ENCODE data around the gene CORO7.

The CORO7 gene

DNA sequence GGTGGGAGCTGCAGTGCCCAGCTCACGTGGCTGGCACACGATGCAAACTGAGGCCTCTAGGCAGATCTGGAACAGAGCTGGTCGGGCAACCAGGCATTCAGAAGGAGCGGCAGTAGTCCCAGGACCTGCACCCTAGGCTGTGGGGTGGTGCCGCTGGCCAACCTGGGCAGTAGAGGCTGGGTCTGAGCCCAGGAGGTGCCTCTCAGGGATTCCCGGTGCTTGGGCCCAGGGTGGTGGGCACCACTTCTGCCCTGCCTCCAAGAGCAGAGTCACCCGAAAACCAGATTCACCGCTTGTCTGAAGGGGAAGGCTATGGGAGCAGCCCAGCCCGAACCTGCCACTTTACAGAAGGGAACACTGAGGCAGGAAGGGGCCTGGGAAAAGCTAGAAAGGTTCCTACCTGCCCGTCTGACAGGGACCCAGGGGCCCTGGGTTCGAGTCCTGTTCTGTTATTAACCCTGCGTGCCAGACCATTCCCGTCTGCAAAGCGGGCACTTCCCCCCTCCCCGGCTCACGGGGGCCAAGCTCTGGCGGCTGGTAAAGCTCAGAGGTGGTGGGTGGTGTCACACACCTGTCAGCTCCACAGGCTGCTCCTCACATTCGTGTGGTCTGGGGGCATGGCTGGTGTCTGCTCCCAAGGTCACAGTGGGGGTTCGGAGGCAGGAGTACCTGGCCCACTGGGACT lies 83.6 kb downstream of the CORO7 start:
- no peak for DNase-seq

DNA sequence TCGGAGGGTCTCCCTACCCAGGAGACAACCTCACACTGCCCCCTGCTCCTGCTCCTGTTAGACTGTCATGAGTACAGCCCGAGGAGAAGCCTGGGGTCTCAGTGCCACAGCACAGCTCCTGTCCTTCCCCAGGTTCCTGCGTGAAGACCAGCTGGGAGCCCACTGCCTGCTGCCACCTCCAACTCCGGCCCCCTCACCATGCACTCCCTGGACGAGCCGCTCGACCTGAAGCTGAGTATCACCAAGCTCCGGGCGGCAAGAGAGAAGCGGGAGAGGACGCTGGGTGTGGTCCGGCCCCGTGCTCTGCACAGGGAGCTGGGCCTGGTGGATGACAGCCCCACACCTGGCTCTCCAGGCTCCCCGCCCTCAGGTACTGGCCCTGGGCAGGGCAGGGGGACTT lies 84.3 kb downstream of the CORO7 start:
- no peak for DNase-seq

DNA sequence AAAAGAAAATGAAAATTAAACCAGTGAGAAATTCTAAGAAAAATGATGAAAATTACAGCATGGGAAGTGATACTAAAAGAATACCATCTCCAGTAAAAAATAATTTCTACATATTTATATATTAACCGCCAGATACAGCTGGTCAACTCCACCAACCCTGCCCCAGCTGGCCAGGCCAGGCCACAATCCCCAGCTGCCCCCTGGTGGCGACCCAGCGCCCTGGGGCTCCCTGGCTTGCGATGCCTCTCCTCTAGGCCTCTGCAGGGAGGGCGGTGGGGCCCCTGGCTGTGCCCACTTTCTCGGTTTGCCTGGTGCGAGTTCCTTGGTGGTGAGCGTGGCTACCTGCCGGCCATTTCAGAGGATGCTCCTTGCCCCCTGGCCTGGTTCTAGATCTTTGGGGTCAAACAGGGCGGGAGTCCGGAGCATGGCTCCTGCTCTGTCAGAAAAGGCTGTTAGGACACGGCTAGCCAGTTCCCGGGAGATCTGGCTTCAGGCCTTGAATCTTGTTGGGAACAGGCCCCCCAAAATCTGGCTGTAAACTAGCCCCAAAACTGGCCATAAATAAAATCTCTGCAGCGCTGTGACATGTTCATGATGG lies 86.0 kb downstream of the CORO7 start:
- peak; percentile 81 for DNase-seq

DNA sequence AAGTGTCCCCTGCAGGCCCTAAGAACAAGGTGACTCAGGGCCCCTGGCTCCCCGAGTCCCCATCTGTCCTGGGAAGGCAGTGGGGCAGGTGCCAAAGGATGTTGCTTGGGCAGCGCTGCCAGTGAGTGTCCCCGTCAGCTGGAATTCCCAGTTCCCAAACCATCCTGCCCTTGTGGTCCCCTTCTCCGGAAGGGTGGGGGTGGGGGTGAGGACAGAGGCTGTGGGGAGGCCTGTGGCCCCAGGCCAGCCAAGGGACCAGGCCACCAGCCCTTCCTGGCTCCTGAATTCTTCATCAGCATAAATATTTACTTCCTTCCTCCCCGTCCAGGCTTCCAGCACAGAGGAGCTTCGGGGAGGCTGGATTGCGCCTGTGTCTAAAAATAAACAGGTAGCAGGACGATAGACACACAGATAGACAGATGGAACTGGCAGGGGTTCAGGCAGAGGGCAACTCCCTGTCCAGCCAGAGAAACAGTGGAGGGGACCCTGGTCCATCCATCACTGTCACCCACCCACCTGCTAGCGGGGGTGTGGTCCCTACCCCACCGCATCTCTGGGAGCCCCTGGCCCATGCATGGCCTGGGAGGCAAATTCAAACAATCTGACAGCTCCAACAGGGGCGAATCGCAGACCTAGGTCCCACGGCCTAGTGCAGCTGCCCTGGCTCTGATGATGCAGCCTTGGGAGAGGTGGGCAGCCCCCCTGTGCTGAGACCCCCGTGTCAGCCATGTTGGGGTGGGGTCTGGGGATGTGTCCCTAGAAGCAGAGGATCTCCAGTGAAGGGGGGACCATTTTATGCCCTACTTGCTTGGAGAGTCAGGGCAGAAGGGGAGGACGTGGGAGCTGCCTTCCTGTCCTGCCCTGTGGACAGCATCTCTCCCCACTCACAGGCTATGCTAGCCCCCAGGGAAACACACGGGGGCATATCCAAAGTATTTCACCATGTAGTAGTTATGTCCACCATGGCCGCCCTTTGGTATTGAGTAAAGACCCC lies 87.3 kb downstream of the CORO7 start:
- DNase-seq, result no peak

DNA sequence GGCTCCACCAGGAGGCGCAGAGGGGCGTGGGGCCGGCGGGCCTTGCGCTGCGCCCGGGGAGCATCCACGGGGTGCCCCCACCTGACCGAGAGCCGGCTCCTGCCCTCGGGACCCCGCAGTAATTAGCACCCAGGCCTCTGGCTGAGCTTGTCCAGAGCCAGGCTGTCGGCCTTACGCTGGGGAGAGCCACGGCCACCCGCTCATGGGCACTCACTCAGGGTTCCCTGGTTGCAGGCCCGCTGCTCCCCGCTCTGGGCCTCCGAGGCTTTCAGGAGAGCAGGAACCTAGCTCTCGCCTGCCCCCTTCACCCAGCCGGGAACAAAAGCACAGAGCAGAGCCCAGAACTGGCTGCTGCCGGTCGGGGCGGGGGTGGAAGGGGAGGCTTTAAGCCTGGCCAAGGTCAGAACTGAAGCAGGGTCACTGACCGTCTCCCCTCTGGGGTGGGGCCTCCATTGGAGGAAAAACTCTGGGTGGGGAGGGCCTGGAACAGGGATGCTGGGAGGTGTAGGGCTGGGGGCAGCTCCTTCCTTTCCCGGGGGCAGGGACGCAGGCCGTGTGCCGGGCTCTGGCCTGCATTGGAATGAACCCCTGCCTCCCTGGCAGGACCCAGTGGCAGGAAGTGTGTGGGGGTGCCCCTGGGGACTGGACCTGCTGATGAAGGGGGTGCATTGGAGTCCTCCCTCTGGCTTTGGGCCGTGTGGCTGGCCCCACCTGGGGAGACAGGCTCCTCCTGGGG lies 88.2 kb downstream of the CORO7 start:
- DNase-seq, result peak; percentile 94

DNA sequence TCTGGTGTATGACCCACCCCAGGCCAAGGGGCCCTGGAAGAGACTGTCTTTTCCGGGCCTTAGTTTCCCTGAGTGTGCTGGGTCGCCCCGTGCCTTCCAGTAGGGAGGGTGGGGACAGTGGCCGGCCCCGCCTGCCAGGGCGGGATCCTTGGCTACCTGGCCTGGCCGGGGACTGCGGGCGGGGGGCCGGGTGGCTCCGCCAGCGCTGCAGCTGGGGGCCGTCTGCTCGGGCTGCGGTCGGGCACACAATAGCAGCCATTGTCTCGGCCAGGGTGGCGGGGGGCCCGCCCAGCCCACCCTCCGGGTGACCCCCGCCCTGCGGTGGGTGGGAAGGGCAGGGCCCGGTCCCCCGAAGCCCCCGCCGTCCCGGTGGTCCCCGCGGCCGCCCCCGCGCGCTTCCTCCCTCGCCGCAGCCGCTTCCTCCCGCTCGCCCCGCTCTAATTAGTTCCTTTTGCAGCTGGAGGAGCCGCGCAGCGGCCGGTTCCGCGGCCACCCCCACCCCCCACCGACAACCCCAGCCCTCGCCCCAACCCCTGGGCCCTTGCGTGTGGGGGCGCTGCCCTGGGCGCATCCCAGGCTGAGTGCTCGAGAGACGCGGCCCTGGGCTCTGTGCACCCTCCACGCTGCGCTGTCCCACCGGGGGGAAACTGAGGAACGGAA lies 88.9 kb downstream of the CORO7 start:
- DNase-seq, result no peak

DNA sequence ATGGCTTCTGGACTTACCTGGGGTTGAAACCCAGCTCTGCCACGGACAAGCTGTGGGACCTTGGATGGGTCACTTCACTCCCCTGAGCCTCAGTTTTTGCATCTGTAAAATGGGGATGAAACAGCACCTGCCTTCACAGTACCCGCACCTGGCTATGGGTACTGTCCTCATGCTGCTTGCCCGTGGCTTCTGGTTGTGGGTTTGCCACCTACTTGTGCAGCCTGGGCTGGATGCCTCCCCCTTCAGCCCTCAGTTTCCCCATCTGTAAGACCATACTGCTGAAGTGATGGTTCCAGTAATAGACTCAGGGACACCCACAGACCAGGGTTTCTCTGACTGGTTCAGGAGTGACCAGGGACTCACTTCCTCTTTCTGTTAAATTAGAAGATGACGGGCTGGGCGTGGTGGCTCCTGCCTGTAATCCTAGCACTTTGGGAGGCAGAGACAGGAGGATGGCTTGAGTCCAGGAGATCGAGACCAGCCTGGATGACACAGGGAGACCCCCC lies 91.1 kb downstream of the CORO7 start:
- no peak for DNase-seq

DNA sequence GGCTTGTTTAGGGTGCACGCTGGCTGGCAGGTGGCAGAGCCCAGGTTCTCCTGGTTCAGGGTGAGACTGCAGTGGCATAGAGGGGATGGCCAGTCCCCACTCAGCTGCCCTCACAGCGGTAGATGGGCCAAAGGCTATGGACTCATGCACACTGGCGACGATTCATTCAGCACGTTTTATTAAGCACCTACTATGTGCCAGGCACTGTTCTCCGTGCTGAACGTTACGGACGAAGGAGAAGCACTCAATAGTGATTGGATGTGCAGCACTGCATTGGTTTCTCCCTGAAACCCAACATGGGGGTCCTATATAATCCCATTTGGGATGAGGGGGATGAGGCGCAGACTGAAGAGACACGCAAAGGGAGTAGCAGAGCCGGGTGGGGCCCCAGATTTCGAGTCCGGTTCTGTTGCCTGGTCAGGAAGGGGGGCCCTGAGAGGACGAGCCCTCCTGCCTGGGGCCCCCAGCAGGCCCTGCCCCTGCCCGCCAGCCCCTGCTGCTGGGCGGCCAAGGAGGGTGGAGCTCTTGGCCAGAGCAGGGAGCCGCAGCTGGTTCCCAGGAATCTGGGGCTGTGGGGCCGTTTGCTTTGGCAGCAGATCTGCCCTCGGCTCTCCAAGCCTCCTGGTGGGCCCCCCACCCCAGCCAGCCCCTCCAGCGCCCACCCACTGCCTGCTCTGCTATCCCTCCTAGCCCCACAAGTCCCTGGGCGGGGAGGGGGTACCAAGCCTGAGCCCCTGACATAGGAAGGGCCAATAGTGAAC lies 91.7 kb downstream of the CORO7 start:
- no peak for DNase-seq

DNA sequence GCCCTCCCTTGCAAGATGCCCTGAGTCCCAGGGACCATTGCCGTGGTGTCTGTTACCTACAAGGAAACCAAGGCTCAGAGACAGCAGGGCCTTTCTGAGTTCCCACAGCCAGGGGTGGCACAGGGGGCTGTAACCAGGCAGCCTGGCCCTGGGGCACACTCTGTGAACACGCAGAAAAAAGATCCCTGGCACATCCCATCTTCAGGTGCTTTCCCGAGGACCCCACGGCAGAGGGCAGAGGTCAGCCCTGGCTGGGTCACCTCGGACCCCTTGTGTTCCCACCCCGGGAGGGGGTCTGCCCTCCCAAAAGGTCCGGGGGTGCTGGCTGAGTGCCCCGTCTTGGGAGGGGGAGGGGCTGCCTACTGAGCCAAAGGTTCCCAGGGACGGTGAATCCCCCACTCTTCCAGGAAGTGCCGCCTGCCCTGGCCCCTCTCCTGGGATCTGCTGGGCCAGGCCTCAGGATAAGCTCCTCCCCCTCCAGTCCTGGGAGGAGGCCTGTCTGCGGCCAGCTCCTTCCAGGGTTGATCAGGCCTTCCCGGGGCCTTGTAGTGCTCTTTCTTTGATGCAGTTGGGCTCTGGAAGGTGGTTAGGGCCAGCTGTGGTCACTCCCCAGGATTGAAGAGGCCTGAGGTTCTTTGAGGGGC lies 92.4 kb downstream of the CORO7 start:
- peak; percentile 86 for DNase-seq

DNA sequence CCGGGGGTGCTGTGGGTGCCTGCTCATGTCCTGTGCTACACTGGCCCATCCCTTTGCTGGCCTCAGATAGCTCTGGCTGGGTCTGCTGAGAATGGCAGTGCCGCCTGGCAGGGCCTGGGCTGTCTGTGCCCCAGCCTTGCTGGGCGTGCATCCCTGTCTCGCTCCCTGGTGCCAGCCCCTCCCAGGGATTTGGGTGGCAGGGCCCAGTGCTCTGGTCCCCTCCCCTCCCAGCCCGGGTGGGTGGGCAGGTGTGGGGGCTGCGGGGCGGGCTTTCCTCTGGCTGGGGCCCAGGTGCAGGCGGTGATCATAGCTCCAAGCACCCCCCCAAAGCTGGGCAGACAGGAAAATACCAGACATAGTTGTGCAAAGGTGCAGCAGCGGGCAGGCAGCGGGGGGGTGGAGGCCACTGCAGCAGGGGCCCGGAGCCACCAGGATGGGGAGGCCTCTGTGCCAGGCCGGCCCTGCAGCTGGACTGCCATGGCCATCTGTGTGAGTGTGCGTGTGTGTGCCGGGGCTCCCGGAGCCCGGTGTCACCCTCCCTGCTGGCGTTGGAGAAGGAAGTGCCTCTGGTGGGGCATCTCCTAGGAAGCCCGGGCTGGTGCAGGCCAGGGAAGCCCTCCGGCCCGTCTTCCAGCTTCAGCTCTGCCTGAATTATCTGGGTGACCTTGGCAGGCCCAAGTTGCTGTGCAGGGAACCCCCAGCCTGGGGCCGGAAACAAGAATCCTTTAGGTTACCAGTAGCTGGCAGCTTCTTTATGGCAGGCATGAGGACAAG lies 93.1 kb downstream of the CORO7 start:
- DNase-seq, result no peak

DNA sequence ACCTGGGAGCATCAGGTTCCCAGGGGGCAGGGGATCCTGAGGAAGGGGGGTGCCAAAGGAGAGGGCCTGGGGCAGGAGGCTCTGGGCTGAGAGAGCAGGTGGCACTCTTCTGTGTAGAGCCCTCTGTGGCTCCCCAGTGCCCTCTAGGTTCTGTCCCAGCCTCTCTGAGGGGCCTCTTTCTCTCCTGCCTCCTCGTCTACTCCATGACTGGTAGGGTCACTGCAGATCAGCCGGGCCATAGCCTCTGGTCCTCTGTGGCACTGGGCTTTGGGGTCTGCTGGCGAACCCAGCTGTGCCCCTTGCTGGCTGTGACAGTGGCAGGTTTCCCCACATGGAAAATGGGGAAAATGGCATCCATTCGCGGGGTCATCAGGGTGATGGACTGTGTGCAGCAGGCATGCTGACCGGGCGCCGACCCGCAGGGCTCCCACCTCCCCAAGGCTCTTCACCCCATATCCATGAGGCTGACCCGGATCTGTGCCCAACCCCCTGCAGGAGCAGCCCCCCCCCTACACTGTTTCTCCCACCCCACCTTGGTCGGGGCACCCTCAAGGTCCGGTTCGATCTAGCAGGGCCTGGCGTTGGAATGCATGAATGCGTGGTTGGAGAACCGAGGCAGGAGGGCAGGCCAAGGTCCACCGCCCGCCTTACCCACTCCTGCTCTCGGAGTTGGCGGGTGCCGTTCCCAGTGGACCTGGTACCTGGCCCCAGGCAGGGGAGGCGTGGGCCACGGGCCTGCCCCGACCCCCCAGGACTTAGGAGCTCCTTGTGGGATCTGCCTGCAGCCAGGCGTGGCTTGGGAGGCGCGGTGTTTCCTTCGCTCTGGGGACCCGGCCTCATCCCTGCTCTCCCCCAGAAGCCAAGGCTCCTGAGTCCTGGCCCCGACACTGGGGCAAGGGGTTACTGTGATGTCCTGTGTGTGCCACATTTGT lies 94.0 kb downstream of the CORO7 start:
- no peak for DNase-seq

DNA sequence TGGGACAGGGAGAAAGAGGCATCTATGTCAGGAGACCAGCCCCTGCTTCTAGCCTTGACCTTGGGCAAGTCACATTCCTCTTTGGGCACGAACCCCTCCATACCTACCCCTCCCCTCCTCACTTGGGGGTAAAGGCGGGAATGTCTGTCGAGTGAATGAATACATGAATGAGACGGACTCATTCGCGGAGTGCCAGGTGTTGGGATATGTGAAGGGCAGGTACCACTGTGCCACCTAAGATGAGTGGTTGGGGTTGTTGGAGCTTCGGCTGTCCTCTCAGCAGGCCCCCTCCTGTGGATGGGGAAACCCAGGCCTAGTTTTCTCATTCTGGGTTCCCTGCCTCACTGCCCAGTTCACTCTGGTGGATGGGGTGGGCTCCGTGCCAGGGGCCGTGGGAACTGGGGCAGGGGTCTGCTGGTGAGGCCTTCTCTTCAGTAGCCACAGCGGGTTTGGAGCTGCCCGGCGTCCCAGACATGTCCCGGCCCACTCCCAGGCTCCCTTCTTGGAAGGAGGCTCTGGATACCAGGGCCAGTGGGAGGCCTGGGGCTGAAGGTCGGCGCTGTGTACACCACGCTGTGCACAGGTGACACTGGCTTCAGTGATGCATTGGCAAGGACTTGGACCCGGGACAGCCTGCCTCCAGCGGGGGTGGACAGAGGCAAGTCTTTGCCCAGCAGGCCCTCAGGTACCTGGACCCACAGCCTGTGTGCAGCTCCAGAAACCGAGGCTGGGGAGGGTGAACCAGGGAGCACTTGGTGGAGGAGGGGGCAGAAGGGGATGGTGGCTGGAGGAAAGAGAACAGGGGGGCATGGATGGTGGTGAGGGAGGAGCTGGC lies 94.9 kb downstream of the CORO7 start:
- DNase-seq, result no peak

DNA sequence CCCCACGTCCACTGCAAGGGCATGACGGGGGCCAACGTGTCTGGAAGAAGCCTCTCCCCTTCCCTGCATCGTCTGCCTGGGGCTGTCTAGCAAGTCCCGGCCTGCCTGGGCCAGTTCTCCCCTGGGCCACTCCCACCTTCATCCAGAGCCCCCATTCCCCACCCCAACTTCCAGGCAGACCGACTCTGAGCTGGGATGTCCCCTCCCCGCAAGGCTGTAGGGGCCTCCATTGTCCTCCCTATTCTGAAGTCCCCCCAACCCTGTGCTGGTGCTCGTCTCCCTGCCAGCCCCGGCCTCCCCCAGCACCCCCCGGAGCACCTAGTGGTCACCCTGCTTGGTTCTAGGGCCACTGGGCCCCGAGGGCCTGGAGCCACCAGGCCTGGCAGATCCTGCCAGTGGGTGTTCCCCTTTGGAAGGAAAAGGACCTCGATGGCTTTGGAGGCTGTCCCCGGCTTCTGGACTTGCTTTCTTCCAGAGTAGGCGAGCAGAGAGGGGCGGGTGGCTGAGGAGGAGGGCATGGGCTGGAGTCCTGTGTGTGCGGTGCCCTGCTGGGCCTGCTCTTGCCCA lies 95.7 kb downstream of the CORO7 start:
- DNase-seq, result peak; percentile 49

DNA sequence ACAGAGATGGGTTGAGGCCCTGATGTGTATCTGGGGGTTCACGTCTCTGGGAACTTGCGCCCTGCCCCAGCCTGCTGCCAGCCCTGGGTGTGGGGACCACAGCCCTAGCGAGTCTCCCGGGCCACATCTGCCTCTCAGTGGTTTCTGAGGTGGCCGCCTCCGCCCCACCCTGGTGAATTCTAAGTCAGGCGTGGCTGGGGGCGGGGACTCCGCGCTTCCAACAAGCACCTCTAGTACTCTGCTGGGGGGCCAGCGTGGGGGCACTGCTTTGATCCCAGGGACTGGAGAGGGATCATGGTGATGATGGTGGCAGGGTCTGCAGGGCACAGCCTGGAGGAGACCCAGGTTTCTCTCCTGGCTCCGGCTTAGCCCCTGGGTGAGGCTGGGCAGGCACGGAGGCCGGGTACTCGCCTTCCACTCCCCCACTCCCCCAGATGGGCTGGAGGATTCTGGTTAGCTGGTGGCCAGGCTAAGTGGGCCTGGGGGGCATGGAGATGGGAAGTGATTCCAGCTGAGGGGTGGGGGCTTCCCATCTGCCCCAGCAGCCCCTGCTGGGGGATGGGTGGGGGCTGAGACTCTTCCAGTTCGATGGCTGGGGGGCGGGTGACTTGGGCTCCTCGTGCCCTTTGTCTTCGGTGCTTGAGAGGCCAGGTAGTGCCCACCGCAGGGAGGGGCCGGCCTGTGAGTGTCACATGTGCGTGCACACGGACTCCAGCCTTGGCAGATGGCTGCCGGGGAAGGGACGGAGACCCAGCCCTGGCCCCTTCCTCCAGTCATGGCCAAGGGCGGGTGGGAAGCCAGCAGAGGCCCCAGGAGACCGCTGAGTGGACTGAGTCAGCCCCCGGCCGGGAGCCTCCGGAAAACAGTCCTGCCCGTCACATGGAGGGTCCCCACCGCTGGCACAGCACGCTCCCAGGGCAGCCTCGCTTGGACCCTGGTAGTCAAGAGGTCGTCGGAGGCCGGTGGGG lies 96.7 kb downstream of the CORO7 start:
- DNase-seq, result peak; percentile 49

DNA sequence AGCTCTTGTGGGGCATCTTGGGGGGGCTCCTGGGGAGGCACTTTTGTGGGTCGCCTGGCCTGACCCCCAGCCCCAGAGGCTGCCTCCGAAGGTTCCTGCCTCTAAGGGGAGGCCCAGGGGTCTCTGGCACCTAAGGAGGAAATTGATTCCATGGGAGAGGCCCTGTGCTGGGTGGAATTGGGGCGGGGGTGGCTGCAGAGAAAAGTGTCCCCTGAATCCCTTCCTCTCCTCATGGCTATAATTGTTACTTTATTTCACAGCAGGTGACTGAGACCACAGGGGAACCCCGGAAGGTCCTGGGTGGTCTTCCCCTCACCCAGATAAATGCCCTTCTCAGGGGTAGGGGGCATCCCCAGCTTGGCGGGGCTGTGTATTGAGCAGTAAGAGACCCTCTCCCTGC lies 97.4 kb downstream of the CORO7 start:
- no peak for DNase-seq

DNA sequence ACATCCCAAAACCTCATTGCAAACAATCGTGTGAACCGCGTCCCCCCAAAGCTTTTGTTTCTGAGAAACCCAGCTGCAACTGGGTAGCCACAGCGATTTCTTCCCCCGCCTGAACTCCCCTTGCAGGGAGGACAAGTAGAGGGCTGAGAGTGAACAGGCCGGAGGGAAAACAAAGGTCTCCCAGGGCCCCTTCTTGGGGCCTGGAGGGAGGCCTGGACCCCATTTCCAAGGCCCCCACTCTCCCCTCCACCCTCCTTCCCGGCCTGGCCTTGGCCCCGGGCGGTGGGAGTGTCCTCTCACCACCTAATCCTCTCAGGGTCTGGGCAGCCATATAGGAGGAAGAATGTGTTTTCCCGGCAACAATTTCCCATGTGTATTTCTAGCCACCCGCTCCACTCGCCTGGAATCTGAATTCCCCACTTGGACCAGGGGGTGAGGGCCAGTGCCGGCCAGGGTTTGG lies 97.9 kb downstream of the CORO7 start:
- DNase-seq, result peak; percentile 56

All from islet precursor cell (in vitro differentiated cells).